Neural cell (in vitro differentiated cells): ENCODE measurements around the gene ZNF724.

Source experiments
- CTCF ChIP-seq: fragments of 450-650 bp; IDR thresholded peaks from 2 replicates; pipeline ENCODE4 v1.5.1; 2014; ENCODE audit warnings: antibody characterized with exemption, mild to moderate bottlenecking, moderate library complexity; ENCODE audit not compliant: poor library complexity, severe bottlenecking
- EP300 ChIP-seq: fragments of 450-650 bp; conservative IDR thresholded peaks from 2 replicates; pipeline ENCODE4 v1.6.1; 2014; ENCODE audit warnings: antibody characterized with exemption, mild to moderate bottlenecking, moderate library complexity; ENCODE audit not compliant: poor library complexity, severe bottlenecking
- EZH2 ChIP-seq: fragments of 200-600, 300-800 bp; shearing (Covaris generic), sonication (generic); IDR thresholded peaks from 2 replicates; pipeline ENCODE4 v1.6.1; 2014; ENCODE audit warnings: antibody characterized with exemption, low read length, borderline replicate concordance, mild to moderate bottlenecking; ENCODE audit not compliant: insufficient read depth, poor library complexity, severe bottlenecking
- MXI1 ChIP-seq: fragments of 450-650 bp; conservative IDR thresholded peaks from 2 replicates; pipeline ENCODE4 v1.6.1; 2014; ENCODE audit warnings: antibody characterized with exemption, mild to moderate bottlenecking; ENCODE audit not compliant: poor library complexity, severe bottlenecking
- POLR2AphosphoS5 ChIP-seq: IDR thresholded peaks from 2 replicates; pipeline ENCODE4 v1.6.1; 2012
- REST ChIP-seq: IDR thresholded peaks from 2 replicates; pipeline ENCODE4 v1.6.1; 2012; ENCODE audit warnings: borderline replicate concordance
- SMC3 ChIP-seq: fragments of 450-650 bp; conservative IDR thresholded peaks from 2 replicates; pipeline ENCODE4 v1.6.1; 2014; ENCODE audit warnings: antibody characterized with exemption, mild to moderate bottlenecking, moderate library complexity; ENCODE audit not compliant: poor library complexity
- TAF1 ChIP-seq: IDR thresholded peaks from 2 replicates; pipeline ENCODE4 v1.6.1; 2012; ENCODE audit warnings: low read depth

- no peak for TF ChIP-seq POLR2AphosphoS5
- TF ChIP-seq CTCF: no peak
- no peak for TF ChIP-seq REST
- no peak for TF ChIP-seq SMC3
- TF ChIP-seq EZH2: no peak
- TF ChIP-seq EP300: no peak
- no peak for TF ChIP-seq TAF1
- TF ChIP-seq MXI1: no peak
These were observed 13.8 kb upstream of the ZNF724 start for GRCh38 chr19:23263870-23264590.
